Measurements from ENCODE around the gene ADGRL2.

ADGRL2 gene

GRCh38 chr1:81978945-81979344 is 178.2 kb downstream of the ADGRL2 start:
- Histone ChIP-seq H3K9me3 (no peaks in the 10 kb centered on the region), H3K4me1 (ENCODE audit: control insufficient read depth in 1 of 2, insufficient read depth in 1 of 2, low read depth in 1 of 2, low read length in 1 of 2) (no peaks in the 10 kb centered on the region), H3K27me3 (no peaks in the 10 kb centered on the region), H3K4me3 (ENCODE audit: low read depth in 1 of 2, low read length in 1 of 2) (no peak overlapping the region), H3K27ac (no peak overlapping the region), H3K36me3 (no peaks in the 10 kb centered on the region)
- no peak for TF ChIP-seq CTCF (IDR thresholded peaks at IDR 0.05)

GRCh38 chr1:81982523-81982922 is 181.8 kb downstream of the ADGRL2 start:
- no peaks in the 10 kb centered on the region for H3K36me3 ChIP-seq
- no peaks in the 10 kb centered on the region for H3K27me3 ChIP-seq
- no peak overlapping the region for H3K4me3 ChIP-seq (ENCODE audit: low read depth in 1 of 2, low read length in 1 of 2)
- H3K9me3 ChIP-seq = no peaks in the 10 kb centered on the region
- TF ChIP-seq CTCF (IDR thresholded peaks at IDR 0.05) = no peak
- H3K4me1 ChIP-seq (ENCODE audit: control insufficient read depth in 1 of 2, insufficient read depth in 1 of 2, low read depth in 1 of 2, low read length in 1 of 2) = no peaks in the 10 kb centered on the region
- H3K27ac ChIP-seq = no peak overlapping the region

GRCh38 chr1:81989524-81989923 is 188.8 kb downstream of the ADGRL2 start:
- H3K4me1 ChIP-seq (ENCODE audit: control insufficient read depth in 1 of 2, insufficient read depth in 1 of 2, low read depth in 1 of 2, low read length in 1 of 2) = no peaks in the 10 kb centered on the region
- no peaks in the 10 kb centered on the region for H3K27me3 ChIP-seq
- no peak overlapping the region for H3K4me3 ChIP-seq (ENCODE audit: low read depth in 1 of 2, low read length in 1 of 2)
- H3K9me3 ChIP-seq = no peaks in the 10 kb centered on the region
- H3K36me3 ChIP-seq = no peaks in the 10 kb centered on the region
- TF ChIP-seq CTCF (IDR thresholded peaks at IDR 0.05) = no peak
- H3K27ac ChIP-seq = no peak overlapping the region

- no peaks in the 10 kb centered on the region for H3K36me3 ChIP-seq
- H3K27me3 ChIP-seq = no peaks in the 10 kb centered on the region
- no peaks in the 10 kb centered on the region for H3K4me1 ChIP-seq (ENCODE audit: control insufficient read depth in 1 of 2, insufficient read depth in 1 of 2, low read depth in 1 of 2, low read length in 1 of 2)
- no peak for TF ChIP-seq CTCF (IDR thresholded peaks at IDR 0.05)
- no peak overlapping the region for H3K27ac ChIP-seq
- H3K9me3 ChIP-seq = no peaks in the 10 kb centered on the region
- no peak overlapping the region for H3K4me3 ChIP-seq (ENCODE audit: low read depth in 1 of 2, low read length in 1 of 2)
These were observed 189.5 kb downstream of the ADGRL2 start for GRCh38 chr1:81990241-81990640.

- Histone ChIP-seq H3K4me1 (ENCODE audit: control insufficient read depth in 1 of 2, insufficient read depth in 1 of 2, low read depth in 1 of 2, low read length in 1 of 2) (no peaks in the 10 kb centered on the region), H3K27me3 (no peaks in the 10 kb centered on the region), H3K9me3 (no peaks in the 10 kb centered on the region), H3K4me3 (ENCODE audit: low read depth in 1 of 2, low read length in 1 of 2) (no peak overlapping the region), H3K36me3 (no peaks in the 10 kb centered on the region), H3K27ac (no peak overlapping the region)
- no peak for TF ChIP-seq CTCF (IDR thresholded peaks at IDR 0.05)
These were observed 197.4 kb downstream of the ADGRL2 start for GRCh38 chr1:81998165-81998564.

GRCh38 chr1:81999364-81999763 is 198.6 kb downstream of the ADGRL2 start:
- Histone ChIP-seq H3K36me3 (no peaks in the 10 kb centered on the region), H3K4me3 (ENCODE audit: low read depth in 1 of 2, low read length in 1 of 2) (no peak overlapping the region), H3K27ac (no peak overlapping the region), H3K27me3 (no peaks in the 10 kb centered on the region), H3K4me1 (ENCODE audit: control insufficient read depth in 1 of 2, insufficient read depth in 1 of 2, low read depth in 1 of 2, low read length in 1 of 2) (no peaks in the 10 kb centered on the region), H3K9me3 (no peaks in the 10 kb centered on the region)
- no peak for TF ChIP-seq CTCF (IDR thresholded peaks at IDR 0.05)
